ENCODE data around the gene KMT2E.

Gene KMT2E

DNA sequence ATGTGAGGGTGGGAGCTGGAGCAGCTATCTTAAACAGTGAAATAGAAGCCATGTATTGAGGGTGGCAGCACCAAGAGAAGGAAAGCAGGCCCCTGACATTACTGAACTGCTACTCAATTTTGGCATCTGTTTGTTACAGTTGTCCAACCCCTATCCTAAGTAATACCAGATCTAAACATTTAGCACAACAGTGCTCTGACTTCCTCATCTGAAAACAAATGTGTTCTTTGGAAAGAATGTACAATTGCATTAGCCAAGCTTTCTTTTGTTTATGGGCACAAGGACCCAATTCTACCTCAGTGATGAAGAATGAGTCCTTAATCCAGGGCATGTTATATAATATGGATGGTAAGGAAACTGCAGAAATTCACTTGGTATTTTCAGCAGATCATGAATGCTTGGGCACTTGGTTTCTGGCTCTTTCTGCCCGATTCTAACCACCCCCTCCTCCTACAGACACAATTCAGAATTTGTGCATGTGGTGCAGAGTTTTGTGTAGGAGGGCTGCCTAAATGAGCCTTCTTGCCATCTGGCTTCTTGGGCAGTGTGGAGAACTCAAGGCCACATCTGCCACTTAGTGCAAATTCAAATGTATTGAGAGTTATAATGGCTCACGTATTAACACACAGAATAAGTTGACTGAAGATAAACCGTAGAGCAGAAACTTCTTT lies 36.9 kb upstream of the KMT2E start:
- H4K20me1 ChIP-seq (ENCODE audit: control insufficient read depth, insufficient read depth, low read depth, low read length), result no peaks in the 10 kb centered on the region
- no peaks in the 10 kb centered on the region for H3K27me3 ChIP-seq (ENCODE audit: control insufficient read depth, low read length)
- peaks cover 12% of the 10 kb centered on the region for H3K79me2 ChIP-seq (ENCODE audit: control insufficient read depth, low read length)
- H3K9me2 ChIP-seq (replicated peaks; ENCODE audit: control insufficient read depth, low read length), result no peaks in the 10 kb centered on the region
- H3K36me3 ChIP-seq (ENCODE audit: control insufficient read depth, low read length), result peaks cover 10% of the 10 kb centered on the region; the same call in 1 of the 2 replicates
- no peak for TF ChIP-seq CTCF (IDR thresholded peaks at IDR 0.05; ENCODE audit: low read depth, low read length, poor library complexity, severe bottlenecking)
- no peak for TF ChIP-seq EZH2phosphoT487 (IDR thresholded peaks at IDR 0.05; ENCODE audit: borderline replicate concordance, low read length)
- H3K4me1 ChIP-seq (ENCODE audit: control insufficient read depth, low read length), result peaks cover 30% of the 10 kb centered on the region
- no peak overlapping the region for H3K4me3 ChIP-seq (ENCODE audit: low read length)
- peaks cover 14% of the 10 kb centered on the region for H3F3A ChIP-seq (ENCODE audit: control insufficient read depth, insufficient read depth)
- no peak overlapping the region for H3K4me2 ChIP-seq (ENCODE audit: low read length)
- no peak overlapping the region for H3K27ac ChIP-seq (ENCODE audit: low read depth, low read length)
- H3K9me3 ChIP-seq (ENCODE audit: control insufficient read depth, insufficient read depth, low read length), result no peaks in the 10 kb centered on the region

- no peak overlapping the region for H3K27ac ChIP-seq (ENCODE audit: low read depth, low read length)
- peaks cover 25% of the 10 kb centered on the region for H3K79me2 ChIP-seq (ENCODE audit: control insufficient read depth, low read length)
- H3F3A ChIP-seq (ENCODE audit: control insufficient read depth, insufficient read depth), result peaks cover 28% of the 10 kb centered on the region
- no peaks in the 10 kb centered on the region for H3K27me3 ChIP-seq (ENCODE audit: control insufficient read depth, low read length)
- H3K4me2 ChIP-seq (ENCODE audit: low read length), result no peak overlapping the region
- peaks cover 14% of the 10 kb centered on the region for H3K36me3 ChIP-seq (ENCODE audit: control insufficient read depth, low read length)
- H4K20me1 ChIP-seq (ENCODE audit: control insufficient read depth, insufficient read depth, low read depth, low read length), result no peaks in the 10 kb centered on the region
- H3K4me3 ChIP-seq (ENCODE audit: low read length), result no peak overlapping the region
- TF ChIP-seq EZH2phosphoT487 (IDR thresholded peaks at IDR 0.05; ENCODE audit: borderline replicate concordance, low read length) (no peak), CTCF (IDR thresholded peaks at IDR 0.05; ENCODE audit: low read depth, low read length, poor library complexity, severe bottlenecking) (no peak)
- no peaks in the 10 kb centered on the region for H3K9me2 ChIP-seq (replicated peaks; ENCODE audit: control insufficient read depth, low read length)
- H3K4me1 ChIP-seq (ENCODE audit: control insufficient read depth, low read length), result peaks cover 42% of the 10 kb centered on the region
- H3K9me3 ChIP-seq (ENCODE audit: control insufficient read depth, insufficient read depth, low read length), result no peaks in the 10 kb centered on the region
Observed at GRCh38 chr7:104978460-104978859, 35.5 kb upstream of the KMT2E start.

DNA sequence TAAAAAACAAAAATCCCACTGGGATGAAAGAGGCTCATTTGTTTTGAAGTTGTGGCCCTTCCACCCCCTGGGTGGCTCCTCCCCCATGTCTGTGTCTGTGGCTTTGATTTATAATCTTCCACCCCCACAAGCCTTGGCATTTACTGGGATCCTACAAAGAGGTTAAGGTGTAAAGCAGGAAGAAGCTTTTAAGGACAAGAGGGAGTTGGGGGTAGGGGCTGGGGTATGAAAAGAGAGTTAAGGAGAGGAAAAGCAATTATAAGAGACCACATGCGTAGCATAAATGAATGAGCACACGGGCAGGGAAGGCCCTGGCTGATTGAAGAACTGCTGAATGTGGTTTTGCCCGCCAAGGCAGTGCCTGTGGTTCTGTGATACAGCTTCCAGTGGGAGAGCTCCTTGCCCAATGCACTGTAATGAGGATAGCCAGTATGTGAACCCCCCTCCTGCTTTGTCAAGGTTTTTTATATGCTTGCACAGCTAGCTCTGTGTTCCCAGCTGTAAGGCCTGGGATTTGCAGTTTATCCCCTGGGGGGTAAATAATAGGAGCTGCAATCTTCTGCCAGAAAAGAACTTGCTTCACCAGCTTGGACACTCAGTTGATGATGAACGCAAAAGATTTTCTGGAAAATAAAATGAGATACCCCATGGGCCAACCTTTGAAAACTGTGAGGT lies 34.7 kb upstream of the KMT2E start:
- Histone ChIP-seq H3K27ac (ENCODE audit: low read depth, low read length) (no peak overlapping the region), H3K4me3 (ENCODE audit: low read length) (no peak overlapping the region), H3K36me3 (ENCODE audit: control insufficient read depth, low read length) (peaks cover 19% of the 10 kb centered on the region), H3K79me2 (ENCODE audit: control insufficient read depth, low read length) (peaks cover 32% of the 10 kb centered on the region), H3K4me2 (ENCODE audit: low read length) (no peak overlapping the region), H3K4me1 (ENCODE audit: control insufficient read depth, low read length) (peaks cover 38% of the 10 kb centered on the region), H3F3A (ENCODE audit: control insufficient read depth, insufficient read depth) (peaks cover 28% of the 10 kb centered on the region), H3K9me3 (ENCODE audit: control insufficient read depth, insufficient read depth, low read length) (no peaks in the 10 kb centered on the region), H3K27me3 (ENCODE audit: control insufficient read depth, low read length) (no peaks in the 10 kb centered on the region), H3K9me2 (replicated peaks; ENCODE audit: control insufficient read depth, low read length) (no peaks in the 10 kb centered on the region), H4K20me1 (ENCODE audit: control insufficient read depth, insufficient read depth, low read depth, low read length) (no peaks in the 10 kb centered on the region)
- TF ChIP-seq EZH2phosphoT487 (IDR thresholded peaks at IDR 0.05; ENCODE audit: borderline replicate concordance, low read length), result no peak
- no peak for TF ChIP-seq CTCF (IDR thresholded peaks at IDR 0.05; ENCODE audit: low read depth, low read length, poor library complexity, severe bottlenecking)

All from DOHH2 (cell line).